SW 1271 (cell line): Measurements from ENCODE around the gene DLG4.
A peak's percentile ranks its signal among the peaks of the same experiment; 100 is the strongest.
"Not testable (repeated sequence)": the region's sequence is repeated elsewhere in the genome, so short reads cannot be mapped to it uniquely, and the experiment has no call there.

Source experiments
- DNase-seq, 2 experiments: peaks; one replicate each; lab custom pipeline; 2025; lab: John Stamatoyannopoulos, UW

The DLG4 gene

DNA sequence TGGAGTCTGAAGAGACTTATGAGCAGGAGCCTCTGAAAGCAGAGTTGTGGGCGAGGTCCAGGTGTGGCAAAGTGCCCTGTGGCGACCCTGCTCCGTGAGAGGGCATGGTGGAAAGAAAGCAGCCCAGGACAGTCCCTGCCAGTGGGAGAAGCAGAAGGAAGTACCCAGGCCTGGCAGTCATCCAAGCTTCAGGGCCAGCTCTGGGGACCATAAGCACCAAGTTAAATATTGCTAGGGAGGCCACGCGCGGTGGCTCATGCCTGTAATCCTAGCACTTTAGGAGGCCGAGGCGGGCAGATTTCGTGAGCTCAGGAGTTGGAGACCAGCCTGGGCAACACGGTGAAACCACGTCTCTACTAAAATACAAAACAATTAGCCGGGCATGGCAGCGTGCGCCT is 35.5 kb downstream of the DLG4 start:
- DNase-seq, result no peak

DNA sequence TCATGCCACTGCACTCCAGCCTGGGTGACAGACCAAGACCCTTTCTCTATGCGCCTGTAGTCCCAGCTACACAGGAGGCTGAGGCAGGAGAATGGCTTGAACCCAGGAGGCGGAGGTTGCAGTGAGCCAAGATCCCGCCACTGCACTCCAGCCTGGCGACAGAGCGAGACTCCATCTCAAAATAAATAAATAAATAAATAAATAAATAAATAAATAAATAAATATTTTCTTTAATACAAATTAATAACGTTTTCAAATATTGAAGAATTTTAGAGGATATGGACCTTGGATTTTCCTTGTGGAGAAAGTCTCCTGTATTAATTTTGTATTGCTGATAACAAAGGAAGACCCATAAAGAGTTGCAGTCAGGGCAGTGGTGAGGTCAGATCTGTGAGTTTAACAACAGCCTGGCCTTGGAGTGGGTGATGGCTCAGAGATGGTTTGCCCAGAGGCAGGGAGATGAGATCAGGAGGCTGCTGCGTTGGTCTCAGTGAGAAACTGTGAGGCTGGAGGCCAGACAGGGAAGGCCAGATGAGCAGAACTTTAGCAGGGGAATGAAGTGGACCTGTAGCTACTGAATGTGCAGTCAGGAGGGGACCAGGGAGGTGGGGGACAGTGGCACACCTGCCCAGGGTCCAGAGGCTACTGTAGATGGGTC is 36.1 kb downstream of the DLG4 start:
- DNase-seq, result no peak

DNA sequence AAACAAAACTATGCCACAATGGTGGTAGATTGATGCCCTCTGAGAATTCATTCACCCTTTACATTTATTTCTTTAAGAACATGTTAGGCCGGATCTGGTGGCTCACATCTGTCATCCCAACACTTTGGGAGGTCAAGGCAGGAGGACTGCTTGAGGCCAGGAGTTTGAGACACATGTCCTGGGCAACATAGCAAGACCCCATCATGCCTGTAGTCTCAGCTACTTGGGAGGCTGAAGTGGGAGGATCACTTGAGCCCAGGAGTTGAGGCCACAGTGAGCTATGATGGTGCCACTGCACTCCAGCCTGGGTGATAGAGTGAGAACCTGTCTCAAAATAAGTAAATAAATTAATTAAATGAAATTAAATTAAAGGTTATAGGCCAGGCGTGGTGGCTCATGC is 37.5 kb downstream of the DLG4 start:
- not testable (repeated sequence) for DNase-seq

DNA sequence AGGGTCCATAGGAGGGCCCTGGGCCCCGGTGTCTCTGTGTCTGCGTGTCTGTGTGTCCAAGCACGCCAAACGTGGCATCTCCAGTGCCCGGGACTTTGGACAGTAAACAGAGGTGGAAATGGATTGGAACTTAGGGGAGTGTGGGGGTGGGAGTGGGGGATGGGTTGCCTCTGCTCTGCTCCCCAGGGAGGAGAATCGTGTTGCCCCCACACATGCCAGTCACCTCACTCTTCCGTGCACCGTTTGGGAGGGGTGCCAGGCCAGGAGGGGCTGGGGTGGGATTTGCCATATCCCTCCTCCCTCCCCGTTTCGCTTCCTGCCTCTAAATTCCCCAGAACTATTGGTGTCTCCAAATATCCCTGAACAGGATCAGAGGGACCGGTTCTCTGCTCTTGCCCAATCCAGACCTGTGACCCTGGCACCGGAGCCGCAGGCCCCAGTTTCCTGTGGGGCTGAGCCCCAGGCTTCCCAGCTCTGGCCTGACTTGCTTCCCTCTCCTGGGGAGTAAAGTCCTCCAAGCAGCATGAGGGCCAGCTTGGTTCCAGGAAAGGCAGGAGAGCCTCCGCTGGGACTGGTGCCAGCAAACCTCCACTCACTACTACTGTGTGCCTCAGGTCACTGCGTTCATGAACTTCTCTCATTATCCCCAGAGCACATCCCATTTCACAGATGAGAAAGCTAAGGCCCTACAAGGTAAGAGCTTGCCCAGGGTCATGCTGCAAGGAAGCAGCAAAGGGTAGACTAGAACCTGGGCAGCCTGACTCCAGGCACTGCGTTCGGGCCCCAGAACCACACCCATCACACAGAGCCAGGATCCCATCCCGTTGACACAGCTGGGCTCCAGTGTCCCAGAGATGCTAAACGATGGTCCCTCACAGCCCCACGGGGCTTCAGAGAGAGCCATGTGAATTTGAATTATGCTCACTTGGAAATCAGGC is 40.0 kb downstream of the DLG4 start, which contains the start of gene ASGR1:
Gene ASGR1, minus strand, starts transcription at position 54 of the 938 bp plus-strand sequence. CDS start 807 bp downstream, outside the sequence.
- no peak for DNase-seq

DNA sequence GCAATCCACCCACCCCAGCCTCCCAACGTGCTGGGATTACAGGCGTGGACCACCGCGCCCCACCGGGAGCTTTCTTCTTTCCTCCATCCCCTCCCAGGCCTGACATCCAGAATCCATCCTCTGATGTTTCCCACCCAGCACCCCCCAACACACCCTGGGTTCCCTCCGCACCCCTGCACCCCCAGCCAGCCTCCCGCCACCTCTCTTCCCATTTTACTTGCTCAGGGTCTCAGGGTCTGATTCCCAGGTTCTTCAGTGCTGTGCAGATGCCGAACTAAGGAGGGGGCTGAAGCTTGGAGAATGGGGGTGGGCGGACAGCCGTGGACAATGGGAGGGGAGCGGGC is 40.7 kb downstream of the DLG4 start:
- DNase-seq, result no peak

DNA sequence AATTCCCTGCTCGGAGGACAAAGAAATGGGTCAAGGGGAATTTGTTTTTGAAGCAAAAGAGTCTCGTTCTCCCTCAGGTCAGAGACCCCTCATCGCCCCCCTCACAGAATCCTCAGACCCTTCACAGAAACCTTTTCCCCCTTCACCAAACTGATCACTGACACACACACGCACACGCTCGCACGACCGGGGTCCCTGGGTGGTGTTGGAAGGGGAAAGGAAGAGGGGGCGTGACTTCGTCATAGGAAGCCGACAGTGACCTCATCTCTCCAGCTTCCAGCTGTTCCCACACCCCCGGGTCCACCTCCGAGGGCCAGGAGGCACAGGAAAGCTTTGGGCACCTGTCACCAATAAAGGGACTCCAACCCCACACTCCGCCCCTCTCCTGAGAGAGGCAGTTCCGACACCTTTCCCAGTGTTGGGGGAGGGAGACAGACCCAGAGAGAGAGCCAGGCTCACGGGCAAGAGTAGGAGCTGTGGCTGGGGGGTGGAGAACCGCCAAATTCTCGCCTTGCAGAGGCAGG is 41.6 kb downstream of the DLG4 start:
- no peak for DNase-seq

DNA sequence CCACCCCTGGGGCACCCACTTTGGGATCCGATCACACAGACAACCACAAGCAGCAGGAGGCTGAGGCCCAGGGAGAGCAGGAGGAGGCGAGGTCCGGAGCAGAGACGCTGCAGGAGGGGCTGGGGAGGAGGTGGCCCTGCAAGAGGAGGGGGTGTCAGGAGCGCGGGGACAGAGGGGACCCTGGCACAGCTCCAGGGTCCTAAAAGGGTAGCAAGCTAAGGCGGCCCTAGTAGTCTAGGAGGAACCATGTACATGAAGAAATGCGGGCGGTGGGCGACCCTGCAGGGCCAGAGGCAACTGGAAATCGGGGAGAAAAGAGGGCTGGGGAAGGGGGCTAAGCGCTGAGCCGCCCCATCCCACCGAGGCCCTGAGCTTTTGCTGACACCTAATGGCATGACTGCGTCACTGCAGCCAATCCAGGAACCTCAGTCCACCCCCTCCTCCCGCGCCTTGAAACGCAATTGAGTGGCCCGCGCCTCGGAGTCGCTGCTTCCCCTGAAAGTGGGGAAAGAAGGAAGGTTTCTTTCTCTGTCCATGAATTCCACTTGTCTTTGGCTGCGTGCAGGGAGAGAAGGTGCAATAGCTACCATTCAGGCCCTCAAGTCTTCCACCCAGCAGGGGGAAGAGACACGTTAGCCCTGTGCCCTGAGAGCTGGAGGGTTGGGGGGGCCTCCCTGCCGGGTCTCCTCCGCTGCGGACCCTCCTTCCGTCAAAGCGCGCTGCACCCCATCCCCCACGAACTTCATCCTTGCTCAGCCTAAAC is 42.3 kb downstream of the DLG4 start:
- DNase-seq, result peak in 1 of 2 experiments; percentile 42

DNA sequence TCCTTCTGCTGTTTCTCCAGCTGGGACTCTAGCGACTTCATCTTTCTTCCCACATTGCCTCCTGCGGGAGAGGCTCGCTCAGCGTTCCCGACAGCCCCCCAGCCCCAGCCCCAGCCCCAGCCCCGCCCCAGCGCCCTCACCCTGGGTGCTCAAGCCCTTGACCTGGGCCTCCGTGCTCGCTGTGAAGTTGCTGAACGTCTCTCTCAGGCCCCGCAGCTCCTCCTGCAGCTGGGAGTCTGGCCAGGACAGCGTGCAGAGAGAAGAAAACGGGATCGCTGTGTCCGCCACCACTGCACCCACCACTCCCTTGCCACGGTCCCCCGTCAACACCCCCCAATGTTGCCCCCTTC is 42.8 kb downstream of the DLG4 start:
- no peak for DNase-seq

DNA sequence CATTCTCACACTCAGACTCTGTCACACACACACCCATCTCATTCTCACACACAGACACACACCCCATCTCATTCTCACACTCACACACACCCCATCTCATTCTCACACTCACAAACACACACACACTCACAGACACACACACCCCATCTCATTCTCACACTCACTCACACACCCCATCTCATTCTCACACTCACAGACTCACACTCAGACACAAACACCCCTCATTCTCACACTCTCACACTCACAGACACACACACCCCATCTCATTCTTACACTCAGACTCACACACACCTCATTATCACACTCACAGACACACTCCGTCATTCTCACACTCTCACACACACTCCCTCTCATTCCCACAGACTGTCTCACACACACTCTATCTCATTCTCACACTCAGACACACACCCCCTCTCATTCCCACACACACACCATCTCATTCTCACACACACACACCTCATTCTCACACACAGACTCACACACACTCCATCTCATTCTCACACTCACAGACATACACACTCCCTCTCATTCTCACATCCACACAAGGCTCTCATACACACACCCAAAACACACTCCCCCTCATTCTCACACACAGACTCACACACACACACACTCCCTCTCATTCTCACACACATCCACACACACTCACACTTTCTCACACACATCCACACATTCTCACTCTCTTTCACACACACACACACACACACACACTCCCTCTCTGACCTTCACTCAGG is 43.4 kb downstream of the DLG4 start:
- DNase-seq, result no peak

DNA sequence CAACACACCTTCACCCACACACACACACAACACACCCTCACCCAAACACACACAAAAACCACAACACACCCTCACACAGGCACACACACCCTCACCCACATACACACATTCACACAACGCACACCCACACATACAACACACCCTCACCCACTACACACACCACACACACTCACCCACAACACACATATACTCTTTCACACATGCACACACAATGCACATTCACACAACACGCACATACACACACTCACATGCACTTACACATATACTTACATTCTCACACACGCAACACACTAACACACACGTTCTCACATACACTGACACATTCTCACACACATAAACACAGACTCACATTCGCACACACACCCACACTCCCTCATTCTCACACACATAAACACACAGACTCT is 44.3 kb downstream of the DLG4 start:
- no peak for DNase-seq

DNA sequence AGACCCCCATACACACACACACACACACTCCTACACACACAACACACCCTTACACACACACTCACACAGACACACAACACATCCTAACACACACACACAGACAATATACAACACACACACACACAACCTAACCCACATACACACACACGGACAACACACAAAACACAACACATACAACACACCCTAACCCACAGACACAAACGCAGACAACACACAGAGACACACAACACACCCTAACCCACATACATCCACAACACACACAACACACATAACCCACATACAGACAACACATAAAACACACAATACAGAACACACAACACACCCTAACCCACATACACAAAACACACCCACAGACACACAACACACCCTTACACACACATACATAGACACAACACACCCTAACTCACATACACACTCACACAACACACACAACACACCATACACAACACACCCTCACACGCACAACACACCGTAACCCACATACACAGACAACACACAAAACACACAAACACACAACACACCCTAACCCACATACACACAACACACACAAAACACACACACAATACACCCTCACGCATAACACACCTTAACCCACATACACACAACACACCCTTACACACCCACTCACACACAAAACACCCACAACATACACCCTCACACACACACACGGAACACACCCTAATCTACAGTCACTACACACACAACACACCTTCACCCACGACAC is 44.9 kb downstream of the DLG4 start:
- DNase-seq, result no peak

DNA sequence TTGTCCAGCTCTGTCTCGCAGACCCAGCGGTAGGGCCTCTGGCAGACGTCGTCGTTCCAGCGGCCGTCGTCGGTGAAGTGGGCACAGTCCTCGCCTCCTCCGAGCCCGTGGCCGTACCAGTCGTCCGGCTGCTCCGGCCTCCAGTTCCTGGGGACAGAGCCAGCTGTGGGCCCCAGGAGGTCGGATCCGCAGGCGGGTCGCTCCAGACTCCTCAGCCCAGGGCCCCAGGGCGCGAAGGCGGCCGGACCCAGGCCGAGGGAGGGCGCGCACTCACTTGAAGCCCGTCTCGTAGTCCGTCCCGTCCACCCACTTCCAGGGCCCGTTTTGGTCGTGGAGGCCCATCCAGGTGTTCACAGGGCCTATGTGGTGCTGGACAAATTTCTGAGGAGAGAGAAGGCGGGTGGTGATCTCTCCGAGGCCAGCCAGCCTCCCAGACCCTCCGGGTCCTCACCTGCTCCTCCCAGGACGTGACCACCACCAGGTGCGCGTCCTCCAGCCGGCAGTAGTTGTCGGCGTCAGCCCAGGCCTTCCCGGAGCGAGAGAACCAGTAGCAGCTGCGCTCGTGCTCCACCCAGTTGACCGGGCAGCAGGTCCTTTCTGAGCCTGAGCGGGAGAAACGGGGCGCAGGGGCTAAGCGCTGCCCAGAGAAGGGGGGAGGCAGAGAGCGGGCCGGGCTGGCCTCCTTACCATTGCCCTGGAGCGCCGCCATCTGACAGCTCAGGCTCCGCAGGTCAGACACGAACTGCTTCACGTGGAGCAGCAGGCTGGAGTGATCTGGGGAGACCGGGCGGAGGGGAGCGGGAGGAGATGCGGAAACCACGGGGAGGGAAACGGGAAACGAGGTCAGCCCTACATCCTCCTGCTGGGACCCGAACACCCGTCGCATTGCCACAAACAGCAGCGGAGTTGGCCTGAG is 45.7 kb downstream of the DLG4 start:
- DNase-seq, result no peak

DNA sequence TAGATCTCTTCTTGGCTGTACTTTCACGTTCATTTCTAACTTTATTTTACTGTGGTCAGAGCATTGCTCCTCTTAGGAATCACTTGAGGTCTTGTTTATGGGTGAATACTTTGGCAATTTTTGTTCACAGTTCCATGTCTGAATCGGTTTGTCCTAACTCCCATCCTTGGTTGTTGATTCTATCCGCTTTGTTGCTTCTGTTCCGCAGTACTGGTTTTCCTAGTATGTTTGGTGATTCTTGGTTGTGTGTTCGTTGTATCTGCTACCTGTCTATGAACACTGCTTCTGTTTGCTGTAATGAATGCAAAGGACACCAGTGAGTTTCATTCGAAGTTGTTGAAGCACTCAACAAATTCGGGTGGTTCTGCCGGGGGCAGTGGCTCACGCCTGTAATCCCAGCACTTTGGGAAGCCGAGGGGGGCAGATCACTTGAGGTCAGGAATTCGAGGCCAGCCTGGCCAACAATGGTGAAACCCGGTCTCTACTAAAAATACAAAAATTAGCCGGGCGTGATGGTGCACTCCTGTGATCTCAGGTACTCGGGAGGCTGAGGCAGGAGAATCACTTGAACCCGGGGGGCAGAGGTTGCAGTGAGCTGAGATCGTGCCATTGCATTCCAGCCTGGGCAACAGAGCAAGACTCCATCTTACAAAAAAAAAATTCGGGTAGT is 47.0 kb downstream of the DLG4 start:
- DNase-seq, result not testable (repeated sequence)

DNA sequence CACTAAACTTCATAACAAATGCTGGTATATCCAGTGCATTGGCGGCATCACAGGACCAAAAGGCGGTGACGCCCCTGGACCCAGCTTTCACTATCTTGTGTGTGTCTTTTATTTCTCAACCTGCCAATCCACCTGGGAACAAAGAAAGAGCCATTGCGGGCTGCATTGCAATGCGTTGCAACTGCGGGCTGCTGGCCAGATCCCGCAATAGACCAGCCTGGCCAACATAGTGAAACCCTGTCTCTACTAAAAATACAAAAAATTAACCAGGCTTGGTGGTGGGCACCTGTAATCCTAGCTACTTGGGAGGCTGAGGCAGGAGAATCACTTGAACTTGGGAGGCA is 50.1 kb downstream of the DLG4 start:
- DNase-seq, result not testable (repeated sequence)

DNA sequence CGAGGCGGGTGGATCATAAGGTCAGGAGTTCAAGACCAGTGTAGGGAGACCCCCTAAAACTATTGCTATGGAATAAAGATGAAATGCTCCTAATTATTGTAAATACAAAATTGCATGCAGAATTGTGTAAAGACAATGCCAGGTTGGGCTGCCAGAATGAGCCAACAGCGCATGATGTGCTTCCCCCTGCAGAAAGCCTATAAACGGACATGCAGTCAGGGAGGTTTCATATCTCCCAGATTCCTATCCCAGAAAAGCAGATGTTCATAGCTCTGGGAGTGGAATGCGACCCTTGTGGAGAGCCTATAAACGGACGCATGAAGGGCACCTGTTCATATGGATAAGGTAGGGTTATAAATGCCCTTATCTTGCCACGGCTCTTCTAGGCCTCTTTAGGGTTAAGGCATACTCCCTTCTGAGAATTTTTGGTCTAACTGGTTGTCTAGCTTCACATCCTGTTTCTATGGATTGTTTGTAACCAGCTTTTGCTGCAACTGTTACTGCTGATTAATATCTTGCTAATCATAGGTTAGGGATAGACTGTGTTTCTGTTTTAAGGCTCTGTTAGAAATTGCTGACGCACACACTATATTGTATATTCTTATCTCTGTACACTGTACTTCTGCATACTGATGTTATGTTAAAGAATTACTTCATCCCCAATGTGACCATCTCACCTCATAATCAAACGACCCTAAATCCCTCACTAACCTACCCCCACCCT is 50.6 kb downstream of the DLG4 start:
- DNase-seq, result not testable (repeated sequence)

DNA sequence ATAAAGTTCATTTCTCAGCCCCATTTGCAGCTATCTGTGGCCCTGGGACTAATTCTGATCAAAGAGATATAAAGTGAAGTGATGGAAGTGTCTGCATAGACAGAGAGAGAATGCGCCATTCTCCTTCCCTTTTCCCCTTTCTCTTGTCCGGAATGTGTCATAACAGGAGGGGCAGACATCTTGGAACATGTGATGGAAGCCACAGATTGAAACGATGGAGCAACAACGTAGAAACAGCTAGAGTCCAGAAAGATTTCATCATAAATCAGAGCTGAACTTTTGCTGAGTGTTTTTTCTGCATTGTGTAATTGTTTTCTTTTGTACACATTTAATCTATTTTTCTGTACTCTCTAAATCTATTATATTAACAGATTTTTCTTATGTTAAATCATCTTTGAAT is 51.8 kb downstream of the DLG4 start:
- no peak for DNase-seq

DNA sequence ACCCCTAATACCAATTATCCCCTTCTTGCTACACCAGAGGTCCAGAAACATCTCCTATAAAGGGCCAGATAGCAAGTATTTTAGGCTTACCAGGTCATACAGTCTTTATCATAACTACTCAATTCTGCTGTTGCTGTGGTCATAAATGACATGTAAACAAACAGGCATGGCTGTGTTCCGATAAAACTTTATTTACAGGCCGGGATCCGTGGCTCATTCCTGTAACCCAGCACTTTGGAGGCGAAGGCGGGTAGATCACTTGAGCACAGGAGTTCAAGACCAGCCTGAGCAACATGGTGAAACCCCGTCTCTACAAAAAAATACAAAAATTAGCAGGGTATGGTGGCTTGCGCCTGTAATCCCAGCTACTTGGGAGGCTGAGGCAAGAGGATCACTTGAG is 52.8 kb downstream of the DLG4 start:
- no peak for DNase-seq

DNA sequence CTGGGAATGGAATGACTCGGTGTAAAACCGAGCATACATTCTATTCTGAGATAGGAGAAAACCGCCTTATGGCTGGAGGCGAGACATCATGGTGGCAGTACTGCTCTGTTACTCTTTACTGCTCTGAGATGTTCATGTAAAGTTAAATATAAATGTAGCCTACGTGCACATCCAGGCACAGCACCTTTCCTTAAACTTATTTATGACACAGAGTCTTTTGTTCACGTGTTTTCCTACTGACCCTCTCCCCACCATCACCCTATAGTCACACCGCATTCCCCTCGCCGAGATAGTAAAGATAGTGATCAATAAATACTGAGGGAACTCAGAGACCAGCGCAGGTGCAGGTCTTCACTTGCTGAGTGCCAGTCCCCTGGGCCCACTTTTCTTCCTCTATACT is 60.1 kb downstream of the DLG4 start:
- not testable (repeated sequence) for DNase-seq

DNA sequence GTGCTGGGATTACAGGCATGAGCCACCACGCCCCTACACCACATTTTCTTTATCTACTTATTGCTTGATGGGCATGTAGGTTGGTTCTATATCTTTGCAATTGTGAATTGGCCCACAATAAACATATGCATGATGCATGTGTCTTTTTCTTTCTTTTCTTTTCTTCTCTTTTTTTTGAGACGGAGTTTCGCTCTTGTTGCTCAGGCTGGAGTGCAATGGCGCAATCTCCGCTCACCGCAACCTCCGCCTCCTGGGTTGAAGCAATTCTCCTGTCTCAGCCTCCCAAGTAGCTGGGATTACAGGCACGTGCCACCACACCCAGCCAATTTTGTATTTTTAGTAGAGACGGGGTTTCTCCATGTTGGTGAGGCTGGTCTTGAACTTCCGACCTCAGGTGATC is 61.2 kb downstream of the DLG4 start:
- DNase-seq, result not testable (repeated sequence)
